ENCODE measurements around the gene USP25. TPM values are rescaled to one million over a fixed set of nuclear protein-coding genes. Genes with fewer than 3 reads are reported as not detected.

USP25 gene
- total RNA-seq, 3 donors from 2014 or later, result 52.8 to 78.4 (median 53.0) TPM

DNA sequence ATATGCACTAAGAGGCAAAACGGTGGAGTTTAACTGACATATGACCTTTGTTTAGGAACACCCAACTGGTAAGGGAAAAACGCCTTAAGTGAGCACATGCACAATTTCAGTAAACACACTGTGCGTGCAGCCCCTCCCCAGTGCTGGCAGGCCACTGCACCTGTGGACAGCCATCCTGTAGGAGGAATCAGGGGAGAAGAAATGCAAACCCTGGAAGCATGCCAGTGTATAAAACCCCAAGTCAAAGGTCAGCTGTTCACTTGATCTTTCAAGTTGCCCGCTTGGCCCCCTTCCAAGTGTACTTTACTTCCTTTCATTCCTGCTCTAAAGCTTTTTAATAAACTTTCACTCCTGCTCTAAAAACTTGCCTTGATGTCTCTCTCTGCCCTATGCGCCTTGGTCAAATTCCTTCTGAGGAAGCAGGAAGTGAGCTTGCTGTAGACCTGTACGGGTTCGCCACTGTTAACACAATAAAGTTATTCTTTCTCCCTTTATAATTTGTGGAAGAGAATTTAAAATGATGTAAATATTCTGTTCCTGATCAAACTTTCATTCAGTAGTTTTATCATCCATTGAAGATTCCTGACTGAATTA, 31.8 kb downstream of the USP25 start:
- H3K9me3 ChIP-seq, result no peaks in the 10 kb centered on the region
- H3K27me3 ChIP-seq, result no peaks in the 10 kb centered on the region
- no peak for DNase-seq (ENCODE audit: low spot score in 2 of 2)
- no peaks in the 10 kb centered on the region for H3K4me1 ChIP-seq
- no peaks in the 10 kb centered on the region for H3K36me3 ChIP-seq
- no peak overlapping the region for H3K27ac ChIP-seq
- intact Hi-C loops (cut with DNase I; ENCODE audit: low total_unique reads), result no loop called here
- TF ChIP-seq POLR2A (IDR thresholded peaks at IDR 0.05) (no peak), POLR2AphosphoS5 (IDR thresholded peaks at IDR 0.05) (no peak)
- TF ChIP-seq, protein P1, sequence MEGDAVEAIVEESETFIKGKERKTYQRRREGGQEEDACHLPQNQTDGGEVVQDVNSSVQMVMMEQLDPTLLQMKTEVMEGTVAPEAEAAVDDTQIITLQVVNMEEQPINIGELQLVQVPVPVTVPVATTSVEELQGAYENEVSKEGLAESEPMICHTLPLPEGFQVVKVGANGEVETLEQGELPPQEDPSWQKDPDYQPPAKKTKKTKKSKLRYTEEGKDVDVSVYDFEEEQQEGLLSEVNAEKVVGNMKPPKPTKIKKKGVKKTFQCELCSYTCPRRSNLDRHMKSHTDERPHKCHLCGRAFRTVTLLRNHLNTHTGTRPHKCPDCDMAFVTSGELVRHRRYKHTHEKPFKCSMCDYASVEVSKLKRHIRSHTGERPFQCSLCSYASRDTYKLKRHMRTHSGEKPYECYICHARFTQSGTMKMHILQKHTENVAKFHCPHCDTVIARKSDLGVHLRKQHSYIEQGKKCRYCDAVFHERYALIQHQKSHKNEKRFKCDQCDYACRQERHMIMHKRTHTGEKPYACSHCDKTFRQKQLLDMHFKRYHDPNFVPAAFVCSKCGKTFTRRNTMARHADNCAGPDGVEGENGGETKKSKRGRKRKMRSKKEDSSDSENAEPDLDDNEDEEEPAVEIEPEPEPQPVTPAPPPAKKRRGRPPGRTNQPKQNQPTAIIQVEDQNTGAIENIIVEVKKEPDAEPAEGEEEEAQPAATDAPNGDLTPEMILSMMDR (IDR thresholded peaks at IDR 0.05), result no peak
- H3K4me3 ChIP-seq, result no peak overlapping the region

DNA sequence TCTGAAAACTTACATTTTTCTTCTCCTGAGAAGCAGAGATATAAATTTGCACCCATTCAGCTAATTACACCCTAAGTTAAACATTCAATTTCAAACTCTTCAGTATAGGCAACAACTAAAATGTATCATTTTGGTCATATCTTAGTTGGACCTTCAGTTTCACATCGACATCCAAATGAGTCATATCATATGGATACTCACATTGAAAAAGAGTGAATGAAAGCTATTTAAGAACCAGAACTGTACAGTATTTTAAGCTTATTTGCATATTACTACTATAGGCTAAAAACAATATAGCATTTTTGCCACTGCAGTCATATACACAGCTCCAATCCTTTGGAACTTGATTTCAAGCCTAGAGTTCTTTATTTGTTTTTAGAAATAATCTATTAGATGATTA, 33.6 kb downstream of the USP25 start:
- Histone ChIP-seq H3K36me3 (no peaks in the 10 kb centered on the region), H3K4me1 (no peaks in the 10 kb centered on the region), H3K27me3 (no peaks in the 10 kb centered on the region), H3K9me3 (no peaks in the 10 kb centered on the region), H3K27ac (no peak overlapping the region), H3K4me3 (no peak overlapping the region)
- intact Hi-C loops (cut with DNase I; ENCODE audit: low total_unique reads), result no loop called here
- DNase-seq (ENCODE audit: low spot score in 2 of 2), result no peak
- TF ChIP-seq, protein P1 (IDR thresholded peaks at IDR 0.05), result no peak

DNA sequence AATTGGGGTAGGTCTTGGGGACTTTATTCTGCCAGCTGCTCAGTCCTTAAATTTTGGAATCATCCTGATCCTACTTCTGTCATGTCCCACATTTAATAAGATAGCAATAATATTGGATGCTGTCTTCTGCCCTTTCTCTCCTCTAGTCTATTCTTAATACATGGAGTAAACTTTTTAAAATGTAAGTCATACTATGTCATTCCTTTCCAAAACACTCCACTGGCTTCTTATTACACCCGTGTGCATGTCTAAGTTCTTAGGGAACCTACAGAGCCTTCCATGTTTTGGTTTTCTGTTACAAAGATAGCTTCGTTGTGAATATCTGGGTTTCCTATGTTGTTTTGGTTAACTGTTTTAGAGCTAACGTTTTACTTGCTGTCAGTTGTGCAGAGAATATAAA, 35.1 kb downstream of the USP25 start:
- Histone ChIP-seq H3K27ac (no peak overlapping the region), H3K4me1 (no peaks in the 10 kb centered on the region), H3K36me3 (no peaks in the 10 kb centered on the region), H3K27me3 (no peaks in the 10 kb centered on the region), H3K4me3 (no peak overlapping the region), H3K9me3 (no peaks in the 10 kb centered on the region)
- intact Hi-C loops (cut with DNase I; ENCODE audit: low total_unique reads), result no loop called here
- no peak for TF ChIP-seq POLR2A (IDR thresholded peaks at IDR 0.05)
- TF ChIP-seq POLR2AphosphoS5 (IDR thresholded peaks at IDR 0.05), result no peak
- TF ChIP-seq, protein P1 (IDR thresholded peaks at IDR 0.05), result no peak
- DNase-seq (ENCODE audit: low spot score in 2 of 2), result no peak

DNA sequence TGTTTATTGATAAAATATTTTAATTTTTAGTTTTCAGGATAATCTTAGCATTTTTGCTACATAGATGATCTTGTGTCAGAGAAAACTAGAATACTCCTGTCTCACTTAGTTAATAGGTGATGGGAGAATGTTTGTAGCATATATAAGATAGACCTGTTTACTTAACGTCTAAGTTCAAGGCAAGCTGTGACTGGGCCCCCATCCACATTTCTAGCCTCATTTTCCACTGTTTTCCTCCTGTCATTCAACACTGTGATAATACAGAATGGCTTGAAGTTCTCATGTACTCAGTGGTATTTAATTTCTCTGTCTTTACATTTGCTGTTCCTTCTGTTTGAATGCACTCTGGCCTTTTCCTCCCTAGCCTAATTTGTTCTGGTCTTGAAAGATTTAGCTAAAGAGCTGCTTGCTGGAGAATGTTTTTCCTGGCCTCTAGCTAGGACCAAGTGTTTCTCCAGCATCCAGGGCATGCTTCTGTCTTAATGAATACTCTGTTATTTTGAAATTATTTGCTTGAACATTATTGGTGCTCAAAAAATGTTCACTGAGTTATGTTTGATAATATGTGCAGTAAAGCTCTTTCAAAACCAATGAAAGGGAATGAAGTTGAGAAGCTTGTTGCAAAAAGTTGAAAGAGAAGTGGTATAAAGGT, 37.3 kb downstream of the USP25 start:
- intact Hi-C loops (cut with DNase I; ENCODE audit: low total_unique reads), result no loop called here
- no peak for TF ChIP-seq POLR2A (IDR thresholded peaks at IDR 0.05)
- no peak overlapping the region for H3K27ac ChIP-seq
- no peaks in the 10 kb centered on the region for H3K4me1 ChIP-seq
- no peak overlapping the region for H3K4me3 ChIP-seq
- no peaks in the 10 kb centered on the region for H3K9me3 ChIP-seq
- no peaks in the 10 kb centered on the region for H3K27me3 ChIP-seq
- no peaks in the 10 kb centered on the region for H3K36me3 ChIP-seq
- no peak for DNase-seq (ENCODE audit: low spot score in 2 of 2)

DNA sequence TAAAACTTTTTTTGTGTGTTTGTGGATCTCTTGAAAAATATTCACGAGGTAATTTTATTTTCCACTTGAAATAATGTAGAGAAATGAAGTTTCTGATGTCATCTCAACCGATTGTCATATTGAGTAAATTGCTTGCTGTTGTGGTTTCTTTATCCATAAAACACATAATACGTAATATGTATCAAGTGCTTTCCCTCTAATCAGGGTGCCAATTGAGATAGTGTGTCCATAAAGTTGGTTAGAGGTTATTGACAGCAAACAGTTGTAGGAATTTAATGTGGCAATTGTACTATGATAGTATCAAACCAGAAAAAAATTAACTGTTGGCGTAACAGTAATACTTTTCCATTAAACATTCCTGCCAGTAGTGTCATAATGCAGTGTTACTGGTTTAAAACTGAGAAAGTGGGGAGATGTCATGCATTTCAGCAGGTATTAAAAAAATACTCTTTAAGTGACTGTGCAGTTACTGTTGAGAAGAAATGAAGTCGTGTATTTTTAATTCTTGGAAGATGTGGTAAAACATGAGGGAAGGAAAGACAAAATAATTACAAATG, 38.3 kb downstream of the USP25 start:
- Histone ChIP-seq H3K27ac (no peak overlapping the region), H3K36me3 (no peaks in the 10 kb centered on the region), H3K4me1 (no peaks in the 10 kb centered on the region), H3K27me3 (no peaks in the 10 kb centered on the region), H3K9me3 (no peaks in the 10 kb centered on the region), H3K4me3 (no peak overlapping the region)
- DNase-seq (ENCODE audit: low spot score in 2 of 2), result no peak
- no peak for TF ChIP-seq POLR2AphosphoS5 (IDR thresholded peaks at IDR 0.05)
- TF ChIP-seq, protein P1 (IDR thresholded peaks at IDR 0.05), result no peak
- TF ChIP-seq POLR2A (IDR thresholded peaks at IDR 0.05), result no peak
- intact Hi-C loops (cut with DNase I; ENCODE audit: low total_unique reads), result no loop called here

All from breast epithelium (tissue), 4 donors.